Dedifferentiated amniotic fluid mesenchymal stem cell (primary cell): ENCODE measurements around the gene CPED1.
"Not testable (repeated sequence)": the region's sequence is repeated elsewhere in the genome, so short reads cannot be mapped to it uniquely, and the experiment has no call there.

ENCODE experiments used
- DNase-seq: peaks from one replicate; pipeline ENCODE4 v3.0.0-alpha.2; 2016; ENCODE audit errors: extremely low spot score

CPED1 gene

GRCh38 chr7:121183883-121184282 is 195.4 kb downstream of the CPED1 start:
- not testable (repeated sequence) for DNase-seq

GRCh38 chr7:121186746-121187145 is 198.2 kb downstream of the CPED1 start:
- DNase-seq = no peak

GRCh38 chr7:121187222-121187621 is 198.7 kb downstream of the CPED1 start:
- no peak for DNase-seq

GRCh38 chr7:121187676-121188075 is 199.2 kb downstream of the CPED1 start:
- no peak for DNase-seq

GRCh38 chr7:121192834-121193233 is 204.3 kb downstream of the CPED1 start:
- DNase-seq = peak; percentile 18

- no peak for DNase-seq
Measured at GRCh38 chr7:121195010-121195409, 206.5 kb downstream of the CPED1 start.

- no peak for DNase-seq
Measured at GRCh38 chr7:121195874-121196273, 207.4 kb downstream of the CPED1 start.

GRCh38 chr7:121196286-121196685 is 207.8 kb downstream of the CPED1 start:
- DNase-seq = no peak

- DNase-seq = no peak
Measured at GRCh38 chr7:121197455-121197854, 208.9 kb downstream of the CPED1 start.

GRCh38 chr7:121198502-121198901 is 210.0 kb downstream of the CPED1 start:
- DNase-seq = no peak

GRCh38 chr7:121202125-121202524 is 213.6 kb downstream of the CPED1 start:
- no peak for DNase-seq

- DNase-seq = no peak
Measured at GRCh38 chr7:121202834-121203233, 214.3 kb downstream of the CPED1 start.

- DNase-seq = peak; percentile 36
Measured at GRCh38 chr7:121204537-121204936, 216.0 kb downstream of the CPED1 start.

GRCh38 chr7:121205777-121206176 is 217.3 kb downstream of the CPED1 start:
- no peak for DNase-seq

GRCh38 chr7:121211253-121211652 is 222.7 kb downstream of the CPED1 start:
- no peak for DNase-seq

- no peak for DNase-seq
Measured at GRCh38 chr7:121212036-121212435, 223.5 kb downstream of the CPED1 start.

- no peak for DNase-seq
Measured at GRCh38 chr7:121214657-121215056, 226.1 kb downstream of the CPED1 start.

GRCh38 chr7:121219026-121219425 is 230.5 kb downstream of the CPED1 start:
- no peak for DNase-seq

- not testable (repeated sequence) for DNase-seq
Measured at GRCh38 chr7:121221108-121221507, 232.6 kb downstream of the CPED1 start.

- no peak for DNase-seq
Measured at GRCh38 chr7:121228779-121229178, 240.3 kb downstream of the CPED1 start.

GRCh38 chr7:121235201-121235600 is 246.7 kb downstream of the CPED1 start:
- no peak for DNase-seq

GRCh38 chr7:121237601-121238000 is 249.1 kb downstream of the CPED1 start:
- DNase-seq = no peak

- DNase-seq = no peak
Measured at GRCh38 chr7:121244120-121244870, 255.8 kb downstream of the CPED1 start.

GRCh38 chr7:121251367-121251766 is 262.9 kb downstream of the CPED1 start:
- DNase-seq = not testable (repeated sequence)
